A549 (cell line): ENCODE data around the gene AMN1. TPM values are rescaled to one million over a fixed set of nuclear protein-coding genes. Genes with fewer than 3 reads are reported as not detected.
"Not testable (repeated sequence)": the region's sequence is repeated elsewhere in the genome, so short reads cannot be mapped to it uniquely, and the experiment has no call there.

Source experiments
- ATAC-seq, 2 experiments: fragments of 200-7000 bp in 1 of 2; fragments of >200 bp in 1 of 2; cut with Nextera tagmentation in 1 of 2; cut with Tn5 transposase in 1 of 2; 3 replicates each; pipeline versions ENCODE4 v1.8.0 to v1.9.1; 2018 to 2020; ENCODE audit warnings: mild to moderate bottlenecking in 1 of 2, moderate library complexity in 1 of 2
- CTCF ChIA-PET: fragments of 300-600 bp; sonication (Branson Sonifier 250); formaldehyde crosslinking; extraction: SDS; loops from one replicate; lab custom pipeline; 2021; ENCODE audit warnings: antibody characterized with exemption, inconsistent platforms; lab: Yijun Ruan, JAX
- POLR2A ChIA-PET: fragments of 350-600 bp; formaldehyde crosslinking; extraction: SDS; loops from one replicate; lab custom pipeline; 2021; ENCODE audit warnings: antibody characterized with exemption, inconsistent platforms; lab: Yijun Ruan, JAX
- DNase-seq, 2 experiments: peaks; one replicate each; pipeline versions ENCODE4 v3.0.0 to v3.0.0-alpha.2; 2011 to 2016; ENCODE audit warnings: low read depth in 1 of 2, low spot score in 1 of 2
- FAIRE-seq: peaks from 2 replicates; lab custom pipeline; 2011; peaks lifted over from hg19 to GRCh38; lab: Jason Lieb, UNC
- H3K27ac ChIP-seq, 2 experiments: fragments of >200 bp; sonication (Bioruptor Twin); formaldehyde crosslinking; 3 replicates each; pipeline ENCODE4 v1.5.1; 2016 to 2017
- H3K4me1 ChIP-seq: fragments of >200 bp; sonication (Bioruptor Twin); formaldehyde crosslinking; 3 replicates; pipeline ENCODE4 v1.6.1; 2016
- H3K4me2 ChIP-seq: fragments of >200 bp; sonication (Bioruptor Twin); formaldehyde crosslinking; 3 replicates; pipeline ENCODE4 v1.6.1; 2016
- H3K4me3 ChIP-seq: fragments of >200 bp; sonication (Bioruptor Twin); formaldehyde crosslinking; 3 replicates; pipeline ENCODE4 v1.5.1; 2016
- H3K9me3 ChIP-seq: fragments of >200 bp; sonication (Bioruptor Twin); formaldehyde crosslinking; 3 replicates; pipeline ENCODE4 v1.6.1; 2016
- CBX8 ChIP-seq: fragments of 200-600 bp; sonication (generic); IDR thresholded peaks from 2 replicates; pipeline ENCODE4 v1.6.1; 2016
- CHD4 ChIP-seq: fragments of 200-600 bp; sonication (generic); IDR thresholded peaks from 2 replicates; pipeline ENCODE4 v1.6.1; 2016; ENCODE audit warnings: antibody characterized with exemption, mild to moderate bottlenecking, borderline replicate concordance
- CTCF ChIP-seq: fragments of >200 bp; sonication (Bioruptor Twin); formaldehyde crosslinking; IDR thresholded peaks from 3 replicates; pipeline ENCODE4 v1.5.1; 2016
- E2F6 ChIP-seq: IDR thresholded peaks from 2 replicates; pipeline ENCODE4 v1.6.1; 2012; ENCODE audit warnings: low read depth, borderline replicate concordance
- EHF ChIP-seq: fragments of 250-450 bp; sonication (Bioruptor Pico); IDR thresholded peaks from 2 replicates; pipeline ENCODE4 v1.5.0; 2020; ENCODE audit warnings: mild to moderate bottlenecking
- EHMT2 ChIP-seq: fragments of 200-600 bp; sonication (generic); IDR thresholded peaks from 2 replicates; pipeline ENCODE4 v1.6.1; 2016; ENCODE audit warnings: antibody characterized with exemption, low read depth, mild to moderate bottlenecking, moderate library complexity
- ESRRA ChIP-seq: fragments of 150-350 bp; IDR thresholded peaks from 2 replicates; pipeline ENCODE4 v1.6.1; 2014; ENCODE audit warnings: mild to moderate bottlenecking, low read length, borderline replicate concordance
- FOSB ChIP-seq: fragments of 250-450 bp; sonication (Bioruptor Pico); IDR thresholded peaks from 2 replicates; pipeline ENCODE4 v1.5.0; 2020; ENCODE audit warnings: mild to moderate bottlenecking, moderate library complexity
- HEYL ChIP-seq: fragments of 250-450 bp; sonication (Bioruptor Pico); IDR thresholded peaks from 2 replicates; pipeline ENCODE4 v1.8.0; 2021; ENCODE audit warnings: mild to moderate bottlenecking, moderate library complexity
- HOXB13 ChIP-seq: fragments of 250-450 bp; sonication (Bioruptor Pico); IDR thresholded peaks from 2 replicates; pipeline ENCODE4 v1.5.0; 2020; ENCODE audit warnings: low read depth, mild to moderate bottlenecking, moderate library complexity
- HOXB5 ChIP-seq: fragments of 250-450 bp; sonication (Bioruptor Pico); IDR thresholded peaks from 2 replicates; pipeline ENCODE4 v1.5.0; 2020; ENCODE audit warnings: mild to moderate bottlenecking, moderate library complexity
- JUNB ChIP-seq: fragments of >200 bp; sonication (Bioruptor Twin); formaldehyde crosslinking; IDR thresholded peaks from 2 replicates; pipeline ENCODE4 v1.6.1; 2016
- KDM5A ChIP-seq: fragments of 200-600 bp; sonication (generic); IDR thresholded peaks from 2 replicates; pipeline ENCODE4 v1.6.1; 2016; ENCODE audit warnings: antibody characterized with exemption, mild to moderate bottlenecking
- MAFK ChIP-seq: fragments of 450-650 bp; IDR thresholded peaks from 2 replicates; pipeline ENCODE4 v1.6.1; 2014; ENCODE audit not compliant: partially characterized antibody
- MAZ ChIP-seq: fragments of 150-350 bp; IDR thresholded peaks from 2 replicates; pipeline ENCODE4 v1.6.1; 2014; ENCODE audit warnings: antibody characterized with exemption, low read depth, low read length, borderline replicate concordance
- MYC ChIP-seq: IDR thresholded peaks from 2 replicates; pipeline ENCODE4 v1.6.1; 2012; ENCODE audit warnings: mild to moderate bottlenecking, inconsistent platforms, low read length, improper control_type of control experiment, borderline replicate concordance
- NFE2L2 ChIP-seq: fragments of 150-350 bp; conservative IDR thresholded peaks from 2 replicates; pipeline ENCODE4 v1.6.1; 2014; ENCODE audit warnings: low read length
- NPAS2 ChIP-seq: fragments of 250-450 bp; sonication (Bioruptor Pico); IDR thresholded peaks from 2 replicates; pipeline ENCODE4 v1.8.0; 2022; ENCODE audit warnings: mild to moderate bottlenecking, moderate library complexity, borderline replicate concordance
- NR3C1 ChIP-seq: fragments of >200 bp; sonication (Bioruptor Twin); formaldehyde crosslinking; IDR thresholded peaks from 3 replicates; pipeline ENCODE4 v1.6.1; 2017
- POLR2A ChIP-seq: IDR thresholded peaks from 2 replicates; pipeline ENCODE4 v1.6.1; 2012; ENCODE audit warnings: mild to moderate bottlenecking, low read length
- RAD21 ChIP-seq, 2 experiments: fragments of >200 bp in 1 of 2; sonication (Bioruptor Twin) in 1 of 2; formaldehyde crosslinking in 1 of 2; IDR thresholded peaks in 1 of 2; conservative IDR thresholded peaks in 1 of 2; 2 replicates in 1 of 2; 3 replicates in 1 of 2; pipeline ENCODE4 v1.6.1; 2012 to 2018; ENCODE audit warnings: inconsistent platforms in 1 of 2
- RNF2 ChIP-seq: fragments of 200-600 bp; sonication (generic); IDR thresholded peaks from 2 replicates; pipeline ENCODE4 v1.6.1; 2016; ENCODE audit warnings: low read depth, mild to moderate bottlenecking, antibody characterized with exemption, moderate library complexity, borderline replicate concordance
- SMC3 ChIP-seq: fragments of >200 bp; sonication (Bioruptor Twin); formaldehyde crosslinking; IDR thresholded peaks from 3 replicates; pipeline ENCODE4 v1.6.1; 2018; ENCODE audit warnings: inconsistent platforms
- USF2 ChIP-seq: fragments of 450-650 bp; IDR thresholded peaks from 2 replicates; pipeline ENCODE4 v1.6.1; 2014; ENCODE audit warnings: antibody characterized with exemption
- ZFP36 ChIP-seq: fragments of 450-650 bp; IDR thresholded peaks from 2 replicates; pipeline ENCODE4 v1.6.1; 2014; ENCODE audit warnings: borderline replicate concordance; ENCODE audit not compliant: partially characterized antibody
- ZSCAN20 ChIP-seq: fragments of 250-450 bp; sonication (Bioruptor Pico); IDR thresholded peaks from 2 replicates; pipeline ENCODE4 v1.8.0; 2022; ENCODE audit warnings: mild to moderate bottlenecking, moderate library complexity
- WGBS: methylation state at CpG from one replicate; pipeline ENCODE4 v1.1.6; 2017; ENCODE audit errors: missing lambda C conversion rate; 5-methylcytosine and 5-hydroxymethylcytosine counted together
- polyA plus RNA-seq, 4 experiments: library from polyadenylated mRNA; depleted of rRNA in 3 of 4; stranded (reverse); fragments of >200 nt; fragmentation: RNase III in 1 of 4; extraction: RNeasy Plus Mini Kit Qiagen cat#74134 plus additional on column Dnase treatment in 1 of 4; gene quantifications; 2 replicates in 3 of 4; 3 replicates in 1 of 4; pipeline ENCODE4 v1.2.3, GENCODE V29; 2011 to 2017
- TF ChIP-seq, protein P1 (sequence below): fragments of >200 bp; sonication (Bioruptor Twin); formaldehyde crosslinking; IDR thresholded peaks from 3 replicates; pipeline ENCODE4 v1.6.1; 2016
- TF ChIP-seq, protein P2 (sequence below): fragments of >200 bp; sonication (Bioruptor Twin); formaldehyde crosslinking; IDR thresholded peaks from 2 replicates; pipeline ENCODE4 v1.6.1; 2016
- TF ChIP-seq, protein P3 (sequence below): IDR thresholded peaks from 2 replicates; pipeline ENCODE4 v1.6.1; 2012
- TF ChIP-seq, protein P4 (sequence below): IDR thresholded peaks from 2 replicates; pipeline ENCODE4 v1.6.1; 2012

AMN1 gene
- polyA plus RNA-seq, 2 of the 4 experiments (the other 2 are of a cell fraction), result 18.5 to 53.3 TPM

DNA sequence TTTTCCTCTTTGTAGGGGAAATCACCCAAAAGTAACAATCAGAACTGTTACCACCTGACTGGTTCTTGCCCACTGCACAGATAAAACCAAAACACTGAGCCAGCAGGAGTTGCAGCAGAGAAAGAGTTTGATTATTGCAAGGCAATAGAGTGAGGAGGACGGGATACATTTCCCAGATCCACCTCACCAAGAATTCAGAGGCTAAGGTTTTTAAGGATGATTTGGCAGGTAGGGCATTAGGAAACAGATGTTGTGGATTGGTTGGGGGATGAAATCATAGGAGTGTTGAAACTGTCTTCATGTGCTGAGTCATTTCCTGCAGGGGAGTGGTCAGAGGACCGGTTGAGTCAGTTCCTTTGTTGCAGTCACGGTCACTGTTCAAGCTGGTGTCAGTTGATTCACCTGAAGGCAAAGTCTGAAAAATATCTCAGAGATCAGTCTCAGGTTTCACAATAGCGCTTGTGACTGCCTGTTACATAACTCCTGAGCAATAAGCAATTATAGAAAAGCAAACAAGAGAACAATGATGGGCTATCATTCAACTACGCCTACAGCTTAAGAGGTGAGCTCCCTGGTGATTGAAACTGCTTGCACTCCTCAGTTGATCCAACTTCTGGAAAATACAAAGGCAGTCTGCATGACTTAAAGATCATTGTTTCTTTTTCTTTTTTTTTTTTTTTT, 20.3 kb upstream of the AMN1 start (continued):
- 0 out of 2 replicates have a peak, but pooled peaks have one; percentile 74 for TF ChIP-seq FOSB (CRISPR knock-in tag)
- TF ChIP-seq ZFP36, result peak; percentile 45
- TF ChIP-seq SMC3, result peak; percentile 67
- no peak for TF ChIP-seq MAZ
- peak; percentile 47; the same call in 1 of the 2 replicates for TF ChIP-seq HOXB13 (CRISPR knock-in tag)
- TF ChIP-seq KDM5A, result no peak
- peak; percentile 99 for TF ChIP-seq MAFK
- no peak for TF ChIP-seq CTCF
- TF ChIP-seq CHD4, result no peak
- TF ChIP-seq HEYL (CRISPR knock-in tag), result no peak
- TF ChIP-seq USF2, result no peak
- no peak for TF ChIP-seq RNF2
- TF ChIP-seq JUNB, result peak; percentile 100
- TF ChIP-seq, protein P1, sequence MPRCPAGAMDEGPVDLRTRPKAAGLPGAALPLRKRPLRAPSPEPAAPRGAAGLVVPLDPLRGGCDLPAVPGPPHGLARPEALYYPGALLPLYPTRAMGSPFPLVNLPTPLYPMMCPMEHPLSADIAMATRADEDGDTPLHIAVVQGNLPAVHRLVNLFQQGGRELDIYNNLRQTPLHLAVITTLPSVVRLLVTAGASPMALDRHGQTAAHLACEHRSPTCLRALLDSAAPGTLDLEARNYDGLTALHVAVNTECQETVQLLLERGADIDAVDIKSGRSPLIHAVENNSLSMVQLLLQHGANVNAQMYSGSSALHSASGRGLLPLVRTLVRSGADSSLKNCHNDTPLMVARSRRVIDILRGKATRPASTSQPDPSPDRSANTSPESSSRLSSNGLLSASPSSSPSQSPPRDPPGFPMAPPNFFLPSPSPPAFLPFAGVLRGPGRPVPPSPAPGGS, result peak; percentile 99
- TF ChIP-seq, all 56 proteins: peak for 27

DNA sequence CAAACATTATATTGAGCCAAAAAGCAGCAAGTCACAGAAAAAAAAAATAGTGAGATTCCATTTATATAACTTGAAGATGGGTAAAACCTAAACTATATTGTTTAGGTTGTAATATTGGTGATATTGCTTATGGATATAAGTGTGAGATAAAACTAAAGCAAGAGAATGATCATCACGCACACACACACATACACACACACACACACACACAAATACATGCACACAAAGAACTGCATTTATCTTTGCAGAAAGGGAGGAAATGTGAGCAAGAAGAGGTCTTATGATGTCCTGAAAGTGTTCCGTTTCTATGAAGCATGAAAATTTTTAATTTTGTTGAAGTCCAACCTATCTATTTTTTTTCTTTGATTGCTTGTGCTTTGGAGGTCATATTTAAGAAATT, 16.4 kb upstream of the AMN1 start:
- ChIA-PET POLR2A (no interaction called here), CTCF (interaction anchor here (1.1 to 1.4 kb wide), 2 partner anchors 15 to 63 kb away, joined by 3 to 6 read pairs; no protein-coding TSS in a partner anchor)

GRCh38 chr12:31744363-31744762, 15.5 kb upstream of the AMN1 start:
- WGBS, result 49% methylated on average over 4 of the region's 4 CpGs
- H3K9me3 ChIP-seq, CTCF ChIA-PET, ATAC-seq, H3K4me2 ChIP-seq, DNase-seq, POLR2A ChIA-PET, FAIRE-seq, H3K4me3 ChIP-seq: not testable (repeated sequence)
- H3K27ac ChIP-seq, result peak overlapping the region; percentile 75 to 81; a peak in 5 of 6 replicates
- H3K4me1 ChIP-seq, result peaks cover 49% of the 10 kb centered on the region

More for the DNA sequence above, 16.4 kb upstream of the AMN1 start:
- DNase-seq (no peak), FAIRE-seq (no peak), ATAC-seq (no peak)
- TF ChIP-seq ZSCAN20 (CRISPR knock-in tag) (no peak), NR3C1 (no peak), EHMT2 (no peak), MYC (no peak), NFE2L2 (no peak), HOXB5 (CRISPR knock-in tag) (no peak), E2F6 (no peak), ESRRA (no peak), POLR2A (no peak), RAD21 (conservative IDR thresholded peaks at IDR 0.05 in 1 of 2, IDR thresholded peaks at IDR 0.05 in 1 of 2) (no peak), USF2 (no peak), CBX8 (no peak), SMC3 (no peak), EHF (no peak), FOSB (CRISPR knock-in tag) (no peak), NPAS2 (CRISPR knock-in tag) (no peak), ZFP36 (no peak)
- TF ChIP-seq, protein P2, sequence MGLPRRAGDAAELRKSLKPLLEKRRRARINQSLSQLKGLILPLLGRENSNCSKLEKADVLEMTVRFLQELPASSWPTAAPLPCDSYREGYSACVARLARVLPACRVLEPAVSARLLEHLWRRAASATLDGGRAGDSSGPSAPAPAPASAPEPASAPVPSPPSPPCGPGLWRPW, result no peak
- TF ChIP-seq, protein P3, sequence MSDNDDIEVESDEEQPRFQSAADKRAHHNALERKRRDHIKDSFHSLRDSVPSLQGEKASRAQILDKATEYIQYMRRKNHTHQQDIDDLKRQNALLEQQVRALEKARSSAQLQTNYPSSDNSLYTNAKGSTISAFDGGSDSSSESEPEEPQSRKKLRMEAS, result no peak
- TF ChIP-seq, protein P4, sequence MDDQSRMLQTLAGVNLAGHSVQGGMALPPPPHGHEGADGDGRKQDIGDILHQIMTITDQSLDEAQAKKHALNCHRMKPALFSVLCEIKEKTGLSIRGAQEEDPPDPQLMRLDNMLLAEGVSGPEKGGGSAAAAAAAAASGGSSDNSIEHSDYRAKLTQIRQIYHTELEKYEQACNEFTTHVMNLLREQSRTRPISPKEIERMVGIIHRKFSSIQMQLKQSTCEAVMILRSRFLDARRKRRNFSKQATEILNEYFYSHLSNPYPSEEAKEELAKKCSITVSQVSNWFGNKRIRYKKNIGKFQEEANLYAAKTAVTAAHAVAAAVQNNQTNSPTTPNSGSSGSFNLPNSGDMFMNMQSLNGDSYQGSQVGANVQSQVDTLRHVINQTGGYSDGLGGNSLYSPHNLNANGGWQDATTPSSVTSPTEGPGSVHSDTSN, result no peak
- Histone ChIP-seq H3K4me1 (peaks cover 53% of the 10 kb centered on the region), H3K9me3 (peaks cover 13% of the 10 kb centered on the region; the same call in 2 of the 3 replicates), H3K27ac (peak overlapping the region; percentile 68 to 81; a peak in 5 of 6 replicates), H3K4me2 (no peak overlapping the region), H3K4me3 (no peak overlapping the region)
- WGBS, result 91% methylated on average over 2 of the region's 2 CpGs
